ENCODE measurements around the gene PARVG.

The PARVG gene

DNA sequence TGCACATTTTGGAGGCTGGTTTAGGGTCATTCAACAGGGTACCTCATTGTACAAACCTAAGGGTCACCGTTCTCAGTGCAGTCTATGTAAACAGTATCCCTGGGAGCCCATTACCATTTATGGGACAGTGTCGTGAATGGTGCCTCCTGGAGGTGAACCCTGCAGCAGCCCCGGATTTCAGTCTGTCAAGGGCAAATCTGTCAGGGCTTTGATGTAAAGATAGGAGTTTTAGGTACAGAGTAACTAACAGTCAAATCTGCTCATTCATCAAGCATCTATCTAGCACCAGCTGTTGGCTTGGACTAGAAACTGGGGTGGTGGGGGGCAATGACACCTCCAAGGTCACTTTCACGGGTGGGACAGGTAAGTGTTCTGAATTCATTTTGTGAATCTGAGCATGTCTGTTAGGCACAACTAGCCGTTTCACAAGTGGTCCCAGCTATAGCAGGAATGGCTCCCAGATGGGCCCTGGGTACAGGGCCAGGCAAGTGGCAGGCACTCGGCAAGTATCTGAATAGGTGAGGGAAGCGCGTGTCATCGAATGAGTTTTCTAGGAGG is 63.6 kb downstream of the PARVG start:
- Mint-ChIP-seq H3K9me3 (peaks cover 0 to 5% of the 10 kb centered on the region in 2 donors), H3K27me3 (peaks cover 54% of the 10 kb centered on the region), H3K27ac (no peak overlapping the region), H3K4me3 (no peak overlapping the region), H3K4me1 (no peaks in the 10 kb centered on the region)
- peak in 1 of 2 donors; percentile 5 for DNase-seq
- no peak for ATAC-seq

GRCh38 chr22:44245438-44245837 is 64.7 kb downstream of the PARVG start:
- no peaks in the 10 kb centered on the region for H3K4me1 Mint-ChIP-seq
- H3K27ac Mint-ChIP-seq: no peak overlapping the region
- peaks cover 11 to 13% of the 10 kb centered on the region in 2 donors for H3K9me3 Mint-ChIP-seq
- no peak for DNase-seq
- no peak overlapping the region for H3K4me3 Mint-ChIP-seq
- peaks cover 51% of the 10 kb centered on the region for H3K27me3 Mint-ChIP-seq
- no peak for ATAC-seq

- Mint-ChIP-seq H3K4me3 (no peak overlapping the region), H3K27ac (no peak overlapping the region), H3K9me3 (peaks cover 13% of the 10 kb centered on the region in 2 donors), H3K27me3 (peaks cover 46% of the 10 kb centered on the region), H3K4me1 (no peaks in the 10 kb centered on the region)
- peak in 1 of 2 donors; percentile 1 for DNase-seq
- no peak for ATAC-seq
Observed at GRCh38 chr22:44245867-44246266, 65.1 kb downstream of the PARVG start.

- peaks cover 43% of the 10 kb centered on the region for H3K27me3 Mint-ChIP-seq
- H3K27ac Mint-ChIP-seq: no peak overlapping the region
- H3K9me3 Mint-ChIP-seq: peaks cover 13 to 19% of the 10 kb centered on the region in 2 donors
- no peak overlapping the region for H3K4me3 Mint-ChIP-seq
- ATAC-seq (no peak), DNase-seq (no peak)
- H3K4me1 Mint-ChIP-seq: no peaks in the 10 kb centered on the region
Observed at GRCh38 chr22:44246615-44247326, 66.0 kb downstream of the PARVG start.

- H3K4me3 Mint-ChIP-seq: no peak overlapping the region
Observed at GRCh38 chr22:44247346-44247745, 66.6 kb downstream of the PARVG start.

GRCh38 chr22:44247923-44248892 is 67.5 kb downstream of the PARVG start:
- H3K4me1 Mint-ChIP-seq: no peaks in the 10 kb centered on the region
- ATAC-seq (no peak), DNase-seq (peak in 1 of 2 donors; percentile 4)
- H3K27ac Mint-ChIP-seq: peak overlapping the region in 1 of 2 donors; percentile 40
- H3K4me3 Mint-ChIP-seq: no peak overlapping the region
- H3K27me3 Mint-ChIP-seq: peaks cover 36% of the 10 kb centered on the region
- peaks cover 13 to 24% of the 10 kb centered on the region in 2 donors for H3K9me3 Mint-ChIP-seq

More at GRCh38 chr22:44247346-44247745, 66.6 kb downstream of the PARVG start:
- Mint-ChIP-seq H3K27ac (no peak overlapping the region), H3K27me3 (peaks cover 37% of the 10 kb centered on the region), H3K9me3 (peaks cover 13 to 24% of the 10 kb centered on the region in 2 donors), H3K4me1 (no peaks in the 10 kb centered on the region)
- no peak for ATAC-seq
- peak in 1 of 2 donors; percentile 6 for DNase-seq

DNA sequence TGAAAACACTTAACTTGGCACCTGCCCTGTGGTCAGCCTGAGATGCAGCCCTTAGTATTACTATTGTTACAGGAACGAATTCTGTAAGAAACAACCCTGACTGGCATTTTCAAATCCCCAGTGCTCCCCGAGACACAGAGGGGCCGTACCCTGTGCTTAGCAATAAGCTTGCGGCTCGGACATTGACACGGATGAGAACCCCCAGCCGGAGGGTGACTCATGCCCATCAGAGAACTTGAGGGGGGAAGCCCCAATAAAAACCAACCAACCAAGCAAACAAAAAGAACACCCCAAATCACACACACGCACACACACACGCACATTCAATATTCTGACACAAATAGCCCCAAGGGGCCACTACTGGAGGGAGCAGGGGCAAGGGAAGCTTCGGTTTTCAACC is 68.2 kb downstream of the PARVG start:
- Mint-ChIP-seq H3K27me3 (peaks cover 29% of the 10 kb centered on the region), H3K27ac (no peak overlapping the region), H3K4me1 (no peaks in the 10 kb centered on the region), H3K9me3 (peaks cover 13 to 24% of the 10 kb centered on the region in 2 donors), H3K4me3 (no peak overlapping the region)
- ATAC-seq (no peak), DNase-seq (no peak)

DNA sequence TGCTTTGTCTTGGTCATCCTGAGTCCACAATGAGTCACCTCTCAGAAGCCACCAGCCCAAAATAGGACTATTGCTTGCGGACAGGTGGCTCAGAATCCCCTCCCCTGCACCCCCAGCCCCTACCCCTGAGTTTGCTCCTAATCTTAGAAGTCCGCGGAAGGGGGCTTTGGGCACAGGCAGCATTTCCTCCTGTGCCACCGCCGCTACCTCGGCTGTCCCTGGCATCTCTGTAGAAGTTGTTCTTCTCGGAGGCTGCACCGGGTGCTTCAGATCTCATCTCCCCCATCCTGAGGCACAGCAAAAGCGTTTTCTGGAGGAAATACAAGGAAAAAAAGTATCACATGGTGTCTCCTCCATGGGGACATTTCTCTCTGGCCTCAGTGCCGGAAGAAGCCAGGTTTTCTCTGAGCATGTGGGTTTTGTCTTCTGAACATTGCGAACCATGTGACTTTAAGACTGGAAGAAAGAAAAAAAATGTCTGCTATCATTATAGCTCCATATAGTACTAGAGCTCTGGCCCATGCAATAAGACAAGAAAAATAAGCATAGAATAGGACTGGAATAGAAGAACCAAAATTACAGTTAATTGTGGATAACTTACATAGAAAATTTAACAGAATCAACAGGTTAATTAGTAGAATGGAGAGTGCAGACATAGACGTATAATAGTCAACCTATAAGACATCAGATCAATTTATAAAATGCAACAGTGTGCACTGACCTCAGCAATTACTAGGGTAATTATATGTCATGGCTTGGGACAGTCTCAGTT is 68.8 kb downstream of the PARVG start:
- no peaks in the 10 kb centered on the region for H3K4me1 Mint-ChIP-seq
- ATAC-seq (no peak), DNase-seq (no peak)
- H3K9me3 Mint-ChIP-seq: peaks cover 13 to 24% of the 10 kb centered on the region in 2 donors
- no peak overlapping the region for H3K4me3 Mint-ChIP-seq
- H3K27ac Mint-ChIP-seq: no peak overlapping the region
- peaks cover 23% of the 10 kb centered on the region for H3K27me3 Mint-ChIP-seq

GRCh38 chr22:44254811-44255210 is 74.1 kb downstream of the PARVG start:
- no peaks in the 10 kb centered on the region for H3K4me1 Mint-ChIP-seq
- ATAC-seq: no peak
- H3K27ac Mint-ChIP-seq: no peak overlapping the region
- H3K9me3 Mint-ChIP-seq: peaks cover 4 to 19% of the 10 kb centered on the region in 2 donors
- DNase-seq: no peak
- H3K27me3 Mint-ChIP-seq: peaks cover 18% of the 10 kb centered on the region
- no peak overlapping the region for H3K4me3 Mint-ChIP-seq

- ATAC-seq (no peak), DNase-seq (peak in 1 of 2 donors; percentile 1)
- H3K4me3 Mint-ChIP-seq: no peak overlapping the region
- peaks cover 18% of the 10 kb centered on the region for H3K27me3 Mint-ChIP-seq
- peaks cover 0 to 9% of the 10 kb centered on the region in 2 donors for H3K9me3 Mint-ChIP-seq
- peaks cover under 1% of the 10 kb centered on the region for H3K4me1 Mint-ChIP-seq
- no peak overlapping the region for H3K27ac Mint-ChIP-seq
Observed at GRCh38 chr22:44256085-44256484, 75.4 kb downstream of the PARVG start.

- peaks cover 0 to 5% of the 10 kb centered on the region in 2 donors for H3K9me3 Mint-ChIP-seq
- no peak overlapping the region for H3K4me3 Mint-ChIP-seq
- peaks cover 8% of the 10 kb centered on the region for H3K4me1 Mint-ChIP-seq
- ATAC-seq (no peak), DNase-seq (no peak)
- H3K27ac Mint-ChIP-seq: no peak overlapping the region
- H3K27me3 Mint-ChIP-seq: peaks cover 18% of the 10 kb centered on the region
Observed at GRCh38 chr22:44256556-44257485, 76.1 kb downstream of the PARVG start.

Data from stimulated activated naive CD8-positive, alpha-beta T cell treated with anti-CD3 and anti-CD28 coated beads, Interleukin-15, amount 100 ng/mL, for 72 hours (primary cell).